Measurements from ENCODE around the gene MME. TPM values are rescaled to one million over a fixed set of nuclear protein-coding genes. Genes with fewer than 3 reads are reported as not detected.
"Not testable (repeated sequence)": the region's sequence is repeated elsewhere in the genome, so short reads cannot be mapped to it uniquely, and the experiment has no call there.

Gene MME
- total and polyA plus RNA-seq, 3 experiments from 2014 or later = 0.04 to 1.4 TPM; not detected in 1

- no peak overlapping the region for H3K4me3 Mint-ChIP-seq
- H3K36me3 ChIP-seq (ENCODE audit: insufficient read depth, low read length) = no peaks in the 10 kb centered on the region
- peaks cover 0 to 2% of the 10 kb centered on the region in 2 donors for H3K27me3 Mint-ChIP-seq
- POLR2A ChIA-PET = no interaction called here
- H3K27ac Mint-ChIP-seq = no peak overlapping the region
- H3K4me1 Mint-ChIP-seq = peaks cover 0 to 7% (median 6%) of the 10 kb centered on the region in 3 donors
- peaks cover 0 to 3% (median 1%) of the 10 kb centered on the region in 5 donors for H3K9me3 Mint-ChIP-seq
- no peak overlapping the region for H3K4me3 ChIP-seq (ENCODE audit: low read length)
- CTCF ChIA-PET = no interaction called here
- H3K36me3 Mint-ChIP-seq = no peaks in the 10 kb centered on the region
- no peaks in the 10 kb centered on the region for H3K4me1 ChIP-seq (ENCODE audit: insufficient read depth, low read length)
- H3K9me3 ChIP-seq (ENCODE audit: low read length) = no peaks in the 10 kb centered on the region
- no peak for DNase-seq
- H3K27me3 ChIP-seq (ENCODE audit: insufficient read depth, low read length, poor library complexity, severe bottlenecking) = no peaks in the 10 kb centered on the region
- H3K27ac ChIP-seq (ENCODE audit: low read depth, low read length) = no peak overlapping the region
Observed at GRCh38 chr3:155106119-155106518, 26.0 kb downstream of the MME start.

GRCh38 chr3:155110022-155110421, 29.9 kb downstream of the MME start:
- Histone ChIP-seq H3K4me1 (ENCODE audit: insufficient read depth, low read length) (no peaks in the 10 kb centered on the region), H3K27ac (ENCODE audit: low read depth, low read length) (no peak overlapping the region), H3K36me3 (ENCODE audit: insufficient read depth, low read length) (no peaks in the 10 kb centered on the region), H3K27me3 (ENCODE audit: insufficient read depth, low read length, poor library complexity, severe bottlenecking) (no peaks in the 10 kb centered on the region), H3K9me3 (ENCODE audit: low read length) (no peaks in the 10 kb centered on the region), H3K4me3 (ENCODE audit: low read length) (no peak overlapping the region)
- CTCF ChIA-PET = no interaction called here
- peak overlapping the region in 1 of 8 donors; percentile 33 for H3K27ac Mint-ChIP-seq
- peaks cover 0 to 2% (median 0%) of the 10 kb centered on the region in 3 donors for H3K36me3 Mint-ChIP-seq
- DNase-seq = no peak
- H3K27me3 Mint-ChIP-seq = no peaks in the 10 kb centered on the region
- no peak overlapping the region for H3K4me3 Mint-ChIP-seq
- H3K4me1 Mint-ChIP-seq = peaks cover 0 to 9% (median 7%) of the 10 kb centered on the region in 3 donors
- peaks cover 0 to 6% (median 4%) of the 10 kb centered on the region in 5 donors for H3K9me3 Mint-ChIP-seq
- POLR2A ChIA-PET = no interaction called here

DNA sequence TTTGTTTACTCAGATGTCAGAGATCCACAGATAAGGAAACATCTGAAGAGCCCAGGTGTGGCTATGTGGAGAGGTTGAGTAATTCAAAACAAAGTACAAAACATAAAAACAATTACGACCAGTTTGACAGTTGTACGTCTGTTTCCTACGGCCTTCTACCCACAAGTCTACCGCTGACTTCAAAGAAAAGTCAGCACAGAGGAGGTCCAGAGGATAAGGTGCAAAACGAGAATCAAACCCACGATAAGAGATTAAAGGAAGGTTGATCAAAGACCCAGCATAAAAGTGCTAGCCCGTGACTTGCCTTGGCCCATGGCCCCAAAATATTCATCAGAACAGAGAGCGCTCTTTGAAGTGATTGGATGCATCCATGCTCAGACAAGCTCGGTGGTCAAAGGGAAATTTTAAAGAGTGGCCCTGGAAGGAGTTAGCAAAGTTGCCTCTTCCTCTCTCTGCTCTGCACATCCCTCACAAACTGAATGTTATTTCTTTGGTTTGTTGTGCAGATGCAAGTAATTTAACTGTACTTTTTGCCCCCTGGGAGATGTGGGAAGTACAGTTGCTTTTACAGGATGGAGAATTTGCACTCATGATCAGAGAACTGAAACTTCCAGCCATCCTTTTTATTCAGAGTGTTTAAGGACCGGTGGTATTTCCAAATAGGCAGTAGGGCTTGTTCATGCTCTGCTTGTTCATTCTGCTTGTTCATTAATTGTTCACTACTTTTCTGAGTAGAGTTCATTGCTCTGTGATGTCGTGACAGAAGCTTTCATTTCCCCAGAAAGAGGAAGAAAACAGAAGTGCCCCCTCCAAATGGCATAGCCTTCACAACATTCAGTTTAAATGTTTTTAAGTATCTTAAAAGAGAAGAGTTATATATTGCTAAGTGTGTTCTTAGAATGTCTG, 31.1 kb downstream of the MME start:
- Histone ChIP-seq H3K4me3 (ENCODE audit: low read length) (no peak overlapping the region), H3K36me3 (ENCODE audit: insufficient read depth, low read length) (no peaks in the 10 kb centered on the region), H3K9me3 (ENCODE audit: low read length) (no peaks in the 10 kb centered on the region), H3K27me3 (ENCODE audit: insufficient read depth, low read length, poor library complexity, severe bottlenecking) (no peaks in the 10 kb centered on the region), H3K4me1 (ENCODE audit: insufficient read depth, low read length) (no peaks in the 10 kb centered on the region), H3K27ac (ENCODE audit: low read depth, low read length) (no peak overlapping the region)
- peaks cover 0 to 2% (median 0%) of the 10 kb centered on the region in 3 donors for H3K36me3 Mint-ChIP-seq
- peaks cover 0 to 6% (median 4%) of the 10 kb centered on the region in 5 donors for H3K9me3 Mint-ChIP-seq
- no peaks in the 10 kb centered on the region for H3K27me3 Mint-ChIP-seq
- CTCF ChIA-PET = no interaction called here
- H3K4me3 Mint-ChIP-seq = no peak overlapping the region
- H3K27ac Mint-ChIP-seq = peak overlapping the region in 3 of 8 donors; percentile 43 to 75 (median 56)
- POLR2A ChIA-PET = interaction anchor here (0.6 kb wide), 1 partner anchor 29 kb away, joined by 8 read pairs; no protein-coding TSS in a partner anchor
- peaks cover 0 to 9% (median 7%) of the 10 kb centered on the region in 3 donors for H3K4me1 Mint-ChIP-seq
- DNase-seq = peak in 1 of 5 donors; percentile 46

DNA sequence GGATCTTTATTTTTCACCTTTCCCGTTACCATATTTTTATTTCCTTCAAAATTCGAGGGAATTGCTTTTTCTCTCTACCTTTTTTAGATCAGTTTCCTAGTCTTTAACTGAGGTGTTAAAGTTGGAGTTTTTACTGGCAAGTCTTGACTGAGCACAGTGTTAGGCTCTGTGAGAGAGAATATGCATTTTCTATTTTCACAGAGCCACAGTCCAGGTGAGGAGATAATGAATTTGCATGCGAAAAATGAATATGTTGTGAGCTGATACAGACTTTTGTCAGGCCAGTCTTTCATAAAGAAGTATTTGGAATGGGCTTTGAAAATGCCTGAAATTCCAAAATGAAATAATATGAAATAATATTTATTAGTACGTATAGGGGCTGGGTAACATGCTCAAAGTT, 31.9 kb downstream of the MME start:
- H3K9me3 Mint-ChIP-seq = peaks cover 0 to 6% (median 4%) of the 10 kb centered on the region in 5 donors
- ChIA-PET POLR2A (no interaction called here), CTCF (no interaction called here)
- Histone ChIP-seq H3K9me3 (ENCODE audit: low read length) (no peaks in the 10 kb centered on the region), H3K27me3 (ENCODE audit: insufficient read depth, low read length, poor library complexity, severe bottlenecking) (no peaks in the 10 kb centered on the region), H3K27ac (ENCODE audit: low read depth, low read length) (no peak overlapping the region), H3K4me3 (ENCODE audit: low read length) (no peak overlapping the region), H3K36me3 (ENCODE audit: insufficient read depth, low read length) (no peaks in the 10 kb centered on the region), H3K4me1 (ENCODE audit: insufficient read depth, low read length) (no peaks in the 10 kb centered on the region)
- H3K4me1 Mint-ChIP-seq = peaks cover 0 to 9% (median 7%) of the 10 kb centered on the region in 3 donors
- peaks cover 0 to 2% (median 0%) of the 10 kb centered on the region in 3 donors for H3K36me3 Mint-ChIP-seq
- H3K4me3 Mint-ChIP-seq = no peak overlapping the region
- DNase-seq = no peak
- no peak overlapping the region for H3K27ac Mint-ChIP-seq
- H3K27me3 Mint-ChIP-seq = no peaks in the 10 kb centered on the region

- H3K9me3 Mint-ChIP-seq = peaks cover 0 to 6% (median 4%) of the 10 kb centered on the region in 5 donors
- no peaks in the 10 kb centered on the region for H3K36me3 ChIP-seq (ENCODE audit: insufficient read depth, low read length)
- ChIA-PET CTCF (interaction anchor here (1.0 kb wide), 1 partner anchor 9 kb away, joined by 4 read pairs; no protein-coding TSS in a partner anchor), POLR2A (no interaction called here)
- H3K36me3 Mint-ChIP-seq = peaks cover 0 to 2% (median 0%) of the 10 kb centered on the region in 3 donors
- peaks cover 0 to 9% (median 7%) of the 10 kb centered on the region in 3 donors for H3K4me1 Mint-ChIP-seq
- H3K27me3 ChIP-seq (ENCODE audit: insufficient read depth, low read length, poor library complexity, severe bottlenecking) = no peaks in the 10 kb centered on the region
- H3K4me1 ChIP-seq (ENCODE audit: insufficient read depth, low read length) = no peaks in the 10 kb centered on the region
- no peak for DNase-seq
- H3K9me3 ChIP-seq (ENCODE audit: low read length) = no peaks in the 10 kb centered on the region
- H3K4me3 Mint-ChIP-seq = no peak overlapping the region
- no peak overlapping the region for H3K27ac ChIP-seq (ENCODE audit: low read depth, low read length)
- no peaks in the 10 kb centered on the region for H3K27me3 Mint-ChIP-seq
- no peak overlapping the region for H3K4me3 ChIP-seq (ENCODE audit: low read length)
- no peak overlapping the region for H3K27ac Mint-ChIP-seq
Observed at GRCh38 chr3:155112661-155113389, 32.7 kb downstream of the MME start.

DNA sequence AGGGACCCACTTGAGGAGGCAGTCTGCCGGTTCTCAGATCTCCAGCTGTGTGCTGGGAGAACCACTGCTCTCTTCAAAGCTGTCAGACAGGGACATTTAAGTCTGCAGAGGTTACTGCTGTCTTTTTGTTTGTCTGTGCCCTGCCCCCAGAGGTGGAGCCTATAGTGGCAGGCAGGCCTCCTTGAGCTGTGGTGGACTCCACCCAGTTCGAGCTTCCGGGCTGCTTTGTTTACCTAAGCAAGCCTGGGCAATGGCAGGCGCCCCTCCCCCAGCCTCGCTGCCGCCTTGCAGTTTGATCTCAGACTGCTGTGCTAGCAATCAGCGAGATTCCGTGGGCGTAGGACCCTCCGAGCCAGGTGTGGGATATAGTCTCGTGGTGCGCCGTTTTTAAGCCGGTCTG, 44.6 kb downstream of the MME start:
- H3K4me1 Mint-ChIP-seq; H3K27ac ChIP-seq (ENCODE audit: low read depth, low read length); H3K27me3 Mint-ChIP-seq; H3K36me3 Mint-ChIP-seq; H3K9me3 Mint-ChIP-seq; H3K27ac Mint-ChIP-seq; H3K36me3 ChIP-seq (ENCODE audit: insufficient read depth, low read length); H3K27me3 ChIP-seq (ENCODE audit: insufficient read depth, low read length, poor library complexity, severe bottlenecking); POLR2A ChIA-PET; H3K4me3 ChIP-seq (ENCODE audit: low read length); CTCF ChIA-PET; H3K4me1 ChIP-seq (ENCODE audit: insufficient read depth, low read length); H3K9me3 ChIP-seq (ENCODE audit: low read length): not testable (repeated sequence)
- H3K4me3 Mint-ChIP-seq = peak overlapping the region in 1 of 7 donors; percentile 75
- DNase-seq = peak in 1 of 5 donors; percentile 20

DNA sequence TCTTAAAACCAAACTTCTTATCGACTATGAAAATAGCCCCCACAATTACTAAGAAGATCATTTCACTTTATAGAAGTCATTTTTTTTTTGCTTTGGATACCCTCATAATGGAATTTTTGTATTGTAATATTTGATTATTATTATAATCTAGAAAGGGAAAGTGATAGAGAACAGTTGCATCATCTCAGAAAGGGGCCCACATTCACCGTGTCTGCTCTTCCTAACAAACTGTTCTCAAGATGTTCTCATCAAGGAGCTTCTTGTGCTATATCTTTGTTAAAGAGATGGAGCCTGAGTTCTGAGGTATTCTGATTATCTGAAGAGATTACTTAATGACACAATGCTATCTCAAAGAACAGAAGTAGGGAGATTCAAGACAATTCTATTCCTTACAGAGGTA, 49.3 kb downstream of the MME start:
- peaks cover 0 to 9% (median 2%) of the 10 kb centered on the region in 5 donors for H3K9me3 Mint-ChIP-seq
- ChIA-PET POLR2A (no interaction called here), CTCF (no interaction called here)
- no peaks in the 10 kb centered on the region for H3K36me3 Mint-ChIP-seq
- Histone ChIP-seq H3K27ac (ENCODE audit: low read depth, low read length) (no peak overlapping the region), H3K4me1 (ENCODE audit: insufficient read depth, low read length) (no peaks in the 10 kb centered on the region), H3K36me3 (ENCODE audit: insufficient read depth, low read length) (no peaks in the 10 kb centered on the region), H3K4me3 (ENCODE audit: low read length) (no peak overlapping the region), H3K9me3 (ENCODE audit: low read length) (no peaks in the 10 kb centered on the region), H3K27me3 (ENCODE audit: insufficient read depth, low read length, poor library complexity, severe bottlenecking) (no peaks in the 10 kb centered on the region)
- H3K27ac Mint-ChIP-seq = no peak overlapping the region
- no peak overlapping the region for H3K4me3 Mint-ChIP-seq
- DNase-seq = no peak
- H3K4me1 Mint-ChIP-seq = no peaks in the 10 kb centered on the region
- peaks cover 0 to 2% of the 10 kb centered on the region in 2 donors for H3K27me3 Mint-ChIP-seq

GRCh38 chr3:155130001-155130400, 49.9 kb downstream of the MME start:
- DNase-seq = no peak
- no peaks in the 10 kb centered on the region for H3K4me1 Mint-ChIP-seq
- H3K36me3 Mint-ChIP-seq = no peaks in the 10 kb centered on the region
- Histone ChIP-seq H3K36me3 (ENCODE audit: insufficient read depth, low read length) (no peaks in the 10 kb centered on the region), H3K27me3 (ENCODE audit: insufficient read depth, low read length, poor library complexity, severe bottlenecking) (no peaks in the 10 kb centered on the region), H3K4me1 (ENCODE audit: insufficient read depth, low read length) (no peaks in the 10 kb centered on the region), H3K9me3 (ENCODE audit: low read length) (no peaks in the 10 kb centered on the region), H3K27ac (ENCODE audit: low read depth, low read length) (no peak overlapping the region), H3K4me3 (ENCODE audit: low read length) (no peak overlapping the region)
- no peak overlapping the region for H3K4me3 Mint-ChIP-seq
- POLR2A ChIA-PET = no interaction called here
- peaks cover 0 to 2% of the 10 kb centered on the region in 2 donors for H3K27me3 Mint-ChIP-seq
- CTCF ChIA-PET = no interaction called here
- H3K9me3 Mint-ChIP-seq = peaks cover 0 to 9% (median 2%) of the 10 kb centered on the region in 5 donors
- no peak overlapping the region for H3K27ac Mint-ChIP-seq
